Neuronal stem cell (in vitro differentiated cells): ENCODE measurements around the gene POU2AF1. TPM values are rescaled to one million over a fixed set of nuclear protein-coding genes. Genes with fewer than 3 reads are reported as not detected.
A peak's percentile ranks its signal among the peaks of the same experiment; 100 is the strongest.

Source experiments
- DNase-seq: peaks from one replicate; pipeline ENCODE4 v3.0.0-alpha.2; 2013; ENCODE audit warnings: low spot score
- H2AFZ ChIP-seq: one replicate; pipeline ENCODE4 v1.6.1; 2013; ENCODE audit warnings: mild to moderate bottlenecking, low read length, inconsistent platforms
- H2AK5ac ChIP-seq: 2 replicates; pipeline ENCODE4 v1.6.1; 2013; ENCODE audit warnings: low read depth, mild to moderate bottlenecking, inconsistent platforms, low read length, moderate library complexity, mixed read lengths
- H2BK120ac ChIP-seq: 2 replicates; pipeline ENCODE4 v1.6.1; 2013; ENCODE audit warnings: low read depth, mild to moderate bottlenecking, inconsistent platforms, low read length, moderate library complexity, mixed read lengths
- H2BK12ac ChIP-seq: one replicate; pipeline ENCODE4 v1.6.1; 2013; ENCODE audit warnings: low read length, inconsistent platforms
- H2BK15ac ChIP-seq: 2 replicates; pipeline ENCODE4 v1.6.1; 2013; ENCODE audit warnings: mild to moderate bottlenecking, low read length, inconsistent platforms, mixed read lengths
- H2BK5ac ChIP-seq: one replicate; pipeline ENCODE4 v1.6.1; 2013; ENCODE audit warnings: inconsistent platforms, mild to moderate bottlenecking, low read length, moderate library complexity
- H3K14ac ChIP-seq: one replicate; pipeline ENCODE4 v1.6.1; 2013; ENCODE audit warnings: low read length, inconsistent platforms
- H3K18ac ChIP-seq: 2 replicates; pipeline ENCODE4 v1.6.1; 2013; ENCODE audit warnings: low read length, inconsistent platforms
- H3K23ac ChIP-seq: 2 replicates; pipeline ENCODE4 v1.6.1; 2013; ENCODE audit warnings: low read depth, mild to moderate bottlenecking, mixed read lengths, low read length, inconsistent platforms; ENCODE audit not compliant: poor library complexity
- H3K27ac ChIP-seq: replicated peaks from 3 replicates; pipeline ENCODE4 v1.5.1; 2013; ENCODE audit warnings: low read length, inconsistent platforms
- H3K27me3 ChIP-seq, 3 experiments: 2 replicates each; pipeline ENCODE4 v1.6.1; 2013; ENCODE audit warnings: low read length in 3 of 3, mild to moderate bottlenecking in 2 of 3, inconsistent platforms in 1 of 3, low read depth in 1 of 3, mixed read lengths in 1 of 3, moderate library complexity in 1 of 3; ENCODE audit not compliant: control insufficient read depth in 3 of 3, insufficient read depth in 3 of 3
- H3K36me3 ChIP-seq, 2 donors: replicated peaks in 1 of 2; 2 replicates each; pipeline ENCODE4 v1.6.1; 2013; ENCODE audit warnings: low read length in 2 of 2; ENCODE audit not compliant: control insufficient read depth in 2 of 2, insufficient read depth in 2 of 2
- H3K4ac ChIP-seq: 2 replicates; pipeline ENCODE4 v1.6.1; 2013; ENCODE audit warnings: inconsistent platforms, mild to moderate bottlenecking, low read length, moderate library complexity
- H3K4me1 ChIP-seq, 2 donors: 1 replicate in 1 of 2; 2 replicates in 1 of 2; pipeline ENCODE4 v1.6.1; 2013; ENCODE audit warnings: low read length in 2 of 2, low read depth in 1 of 2; ENCODE audit not compliant: control insufficient read depth in 2 of 2, insufficient read depth in 1 of 2
- H3K4me2 ChIP-seq: one replicate; pipeline ENCODE4 v1.6.1; 2013; ENCODE audit warnings: mild to moderate bottlenecking, low read length, inconsistent platforms; ENCODE audit not compliant: insufficient read depth, poor library complexity, severe bottlenecking
- H3K4me3 ChIP-seq, 2 donors: 2 replicates each; pipeline ENCODE4 v1.5.1; 2013; ENCODE audit warnings: low read length in 2 of 2, mild to moderate bottlenecking in 2 of 2, inconsistent platforms in 1 of 2, moderate library complexity in 1 of 2
- H3K79me1 ChIP-seq: one replicate; pipeline ENCODE4 v1.6.1; 2013; ENCODE audit warnings: low read depth, mild to moderate bottlenecking, inconsistent platforms, low read length, moderate library complexity
- H3K9ac ChIP-seq: one replicate; pipeline ENCODE4 v1.6.1; 2013; ENCODE audit warnings: mild to moderate bottlenecking, low read depth, low read length, inconsistent platforms; ENCODE audit not compliant: poor library complexity
- H3K9me3 ChIP-seq, 2 donors: replicated peaks in 1 of 2; 2 replicates each; pipeline versions ENCODE3 to v1.6.1; 2013; ENCODE audit warnings: low read length in 2 of 2, mild to moderate bottlenecking in 2 of 2, inconsistent platforms in 1 of 2, low read depth in 1 of 2, mixed read lengths in 1 of 2, moderate library complexity in 1 of 2; ENCODE audit not compliant: control insufficient read depth in 2 of 2, insufficient read depth in 1 of 2
- H4K8ac ChIP-seq: one replicate; pipeline ENCODE4 v1.6.1; 2013; ENCODE audit warnings: low read depth, mild to moderate bottlenecking, inconsistent platforms, low read length, moderate library complexity
- H4K91ac ChIP-seq: one replicate; pipeline ENCODE4 v1.6.1; 2013; ENCODE audit warnings: low read length, low read depth, mild to moderate bottlenecking, inconsistent platforms; ENCODE audit not compliant: poor library complexity
- WGBS, 2 donors: extraction: QIAGEN DNeasy Blood & Tissue Kit; methylation state at CpG; one replicate each; pipeline ENCODE4 v1.1.7; 2013; ENCODE audit warnings: missing lambda C conversion rate in 2 of 2, mixed read lengths in 1 of 2; ENCODE audit not compliant: insufficient read length in 2 of 2, insufficient replicate concordance in 1 of 2; ENCODE audit errors: extremely low coverage in 2 of 2; 5-methylcytosine and 5-hydroxymethylcytosine counted together
- polyA plus RNA-seq, 2 experiments: library from polyadenylated mRNA; stranded (reverse); fragments of 200-250 nt; gene quantifications; one replicate each; pipeline ENCODE4 v1.2.3, GENCODE V29; 2013

The POU2AF1 gene
- not detected for polyA plus RNA-seq (2013, experiment 1 of 2)
- not detected for polyA plus RNA-seq (2013, experiment 2 of 2)

- Histone ChIP-seq H2BK120ac (no peak within 1 kb of the TSS), H3K79me1 (no peaks in the 10 kb centered on the region), H2AK5ac (no peak within 1 kb of the TSS), H3K4me3 (no peak within 1 kb of the TSS), H2AFZ (no peak within 1 kb of the TSS), H3K9ac (peak within 1 kb of the TSS; percentile 54), H2BK5ac (no peak within 1 kb of the TSS), H3K23ac (peak within 1 kb of the TSS; percentile 59), H3K27me3 (no peaks in the 10 kb centered on the region), H3K36me3 (no peaks in the 10 kb centered on the region), H3K14ac (no peak within 1 kb of the TSS), H4K8ac (peak within 1 kb of the TSS; percentile 87), H3K18ac (peak within 1 kb of the TSS; percentile 53), H2BK15ac (peak within 1 kb of the TSS; percentile 20), H4K91ac (no peak within 1 kb of the TSS), H3K9me3 (no peaks in the 10 kb centered on the region), H3K4me2 (no peak within 1 kb of the TSS), H3K27ac (no peak within 1 kb of the TSS), H3K4me1 (no peaks in the 10 kb centered on the region), H3K4ac (peak within 1 kb of the TSS; percentile 23), H2BK12ac (no peak within 1 kb of the TSS)
- WGBS, 2 donors = no CpG with 5 or more reads among the region's 33 CpGs
- no peak for DNase-seq
These were observed at the start of gene POU2AF1 for GRCh38 chr11:111378861-111379601. POU2AF1 (minus strand) TSS chr11:111379275; CDS start chr11:111379177, 98 bp downstream.

- Histone ChIP-seq H3K4me1 (no peaks in the 10 kb centered on the region), H3K27me3 (peaks cover 0 to 3% (median 0%) of the 10 kb centered on the region in 3 experiments), H2BK5ac (no peak overlapping the region), H2BK12ac (no peak overlapping the region), H3K23ac (no peak overlapping the region), H3K18ac (no peak overlapping the region), H3K4ac (no peak overlapping the region), H3K4me2 (no peak overlapping the region), H3K9ac (no peak overlapping the region), H2BK15ac (no peak overlapping the region), H2BK120ac (no peak overlapping the region), H3K14ac (no peak overlapping the region), H3K27ac (no peak overlapping the region), H3K36me3 (no peaks in the 10 kb centered on the region), H3K9me3 (no peaks in the 10 kb centered on the region), H2AK5ac (no peak overlapping the region), H3K4me3 (no peak overlapping the region), H2AFZ (no peak overlapping the region), H4K91ac (no peak overlapping the region), H3K79me1 (no peaks in the 10 kb centered on the region), H4K8ac (no peak overlapping the region)
- no CpG with 5 or more reads among the region's 5 CpGs for WGBS, 2 donors
- DNase-seq = no peak
These were observed 49.2 kb upstream of the POU2AF1 start for GRCh38 chr11:111428113-111428876.

GRCh38 chr11:111427471-111427912 lies 48.4 kb upstream of the POU2AF1 start:
- Histone ChIP-seq H2BK12ac (no peak overlapping the region), H2BK5ac (no peak overlapping the region), H3K14ac (no peak overlapping the region), H3K4me2 (no peak overlapping the region), H3K36me3 (no peaks in the 10 kb centered on the region), H4K8ac (no peak overlapping the region), H4K91ac (no peak overlapping the region), H2AFZ (no peak overlapping the region), H3K18ac (no peak overlapping the region), H3K23ac (no peak overlapping the region), H3K9ac (no peak overlapping the region), H3K9me3 (no peaks in the 10 kb centered on the region), H3K27ac (no peak overlapping the region), H3K27me3 (peaks cover 0 to 3% (median 0%) of the 10 kb centered on the region in 3 experiments), H3K4ac (no peak overlapping the region), H2BK120ac (no peak overlapping the region), H2AK5ac (no peak overlapping the region), H2BK15ac (no peak overlapping the region), H3K4me3 (no peak overlapping the region), H3K4me1 (no peaks in the 10 kb centered on the region), H3K79me1 (no peaks in the 10 kb centered on the region)
- WGBS, 2 donors = no CpG with 5 or more reads among the region's 4 CpGs
- no peak for DNase-seq

GRCh38 chr11:111426617-111427016 lies 47.5 kb upstream of the POU2AF1 start:
- Histone ChIP-seq H2BK5ac (no peak overlapping the region), H4K8ac (no peak overlapping the region), H3K27me3 (peaks cover 0 to 3% (median 0%) of the 10 kb centered on the region in 3 experiments), H2AFZ (no peak overlapping the region), H3K4me1 (no peaks in the 10 kb centered on the region), H3K14ac (no peak overlapping the region), H2BK120ac (no peak overlapping the region), H3K4ac (no peak overlapping the region), H3K23ac (no peak overlapping the region), H4K91ac (no peak overlapping the region), H3K4me2 (no peak overlapping the region), H3K9ac (no peak overlapping the region), H3K79me1 (no peaks in the 10 kb centered on the region), H3K36me3 (no peaks in the 10 kb centered on the region), H3K27ac (no peak overlapping the region), H2BK12ac (no peak overlapping the region), H3K4me3 (no peak overlapping the region), H2BK15ac (no peak overlapping the region), H3K9me3 (no peaks in the 10 kb centered on the region), H2AK5ac (no peak overlapping the region), H3K18ac (no peak overlapping the region)
- no CpG with 5 or more reads among the region's 6 CpGs for WGBS, 2 donors
- no peak for DNase-seq
